Adrenal gland (tissue), 5 donors: Measurements from ENCODE around the gene CDCA4.

ENCODE experiments used
- CTCF ChIP-seq, 6 experiments: fragments of 450-650 bp in 4 of 6; fragments of 200-600 bp in 2 of 6; sonication (generic) in 1 of 6; IDR thresholded peaks; 1 replicate in 5 of 6; 2 replicates in 1 of 6; pipeline versions ENCODE4 v1.5.1 to v1.8.0; 2016 to 2021; ENCODE audit warnings: antibody characterized with exemption in 6 of 6, mild to moderate bottlenecking in 2 of 6, moderate library complexity in 1 of 6
- POLR2A ChIP-seq, 2 donors: fragments of 450-650 bp; IDR thresholded peaks; one replicate each; pipeline ENCODE4 v1.6.1; 2017; ENCODE audit warnings: antibody characterized with exemption in 2 of 2, mild to moderate bottlenecking in 2 of 2, moderate library complexity in 1 of 2
- donor health status: DM: no; HTN: no; CAD: no.

DNA sequence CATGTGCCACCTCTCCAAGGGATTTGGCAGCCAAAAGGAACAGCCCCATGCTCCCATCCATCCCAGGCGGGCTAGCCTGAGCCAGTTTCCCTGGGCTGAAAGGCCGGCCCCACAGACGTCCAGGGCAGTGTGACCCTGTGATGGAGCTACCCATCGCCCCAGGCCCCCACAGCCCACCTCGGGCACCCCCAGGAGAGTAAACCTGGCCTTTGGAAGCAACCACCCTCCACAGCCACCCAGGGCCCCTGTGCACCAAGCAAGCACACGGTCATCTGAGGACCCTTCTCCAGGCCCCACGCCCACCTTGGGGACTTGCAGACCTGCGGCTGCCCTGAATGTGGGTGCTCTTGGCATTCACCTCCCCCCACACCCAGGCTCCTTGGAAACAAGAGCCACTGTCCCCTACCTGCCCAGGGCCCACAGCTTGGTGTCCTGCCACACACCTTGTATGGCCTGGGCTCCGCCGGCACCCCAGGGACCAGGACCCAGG, 51.1 kb downstream of the CDCA4 start:
- TF ChIP-seq CTCF (IDR thresholded peaks at IDR 0.05) (no peak), POLR2A (IDR thresholded peaks at IDR 0.05) (no peak)
